PC-3 (cell line): ENCODE measurements around the gene CLASP1.

Experiments
- EZH2 ChIP-seq: fragments of 300-600 bp; sonication (generic); IDR thresholded peaks from one replicate; pipeline ENCODE4 v1.6.1; 2017; ENCODE audit warnings: antibody characterized with exemption, mild to moderate bottlenecking, low read length; ENCODE audit not compliant: unreplicated experiment
- TF ChIP-seq, protein P1 (sequence below): fragments of 300-600 bp; sonication (generic); conservative IDR thresholded peaks from 2 replicates; pipeline ENCODE4 v1.5.1; 2017; ENCODE audit warnings: antibody characterized with exemption, low read depth, mild to moderate bottlenecking, low read length

DNA sequence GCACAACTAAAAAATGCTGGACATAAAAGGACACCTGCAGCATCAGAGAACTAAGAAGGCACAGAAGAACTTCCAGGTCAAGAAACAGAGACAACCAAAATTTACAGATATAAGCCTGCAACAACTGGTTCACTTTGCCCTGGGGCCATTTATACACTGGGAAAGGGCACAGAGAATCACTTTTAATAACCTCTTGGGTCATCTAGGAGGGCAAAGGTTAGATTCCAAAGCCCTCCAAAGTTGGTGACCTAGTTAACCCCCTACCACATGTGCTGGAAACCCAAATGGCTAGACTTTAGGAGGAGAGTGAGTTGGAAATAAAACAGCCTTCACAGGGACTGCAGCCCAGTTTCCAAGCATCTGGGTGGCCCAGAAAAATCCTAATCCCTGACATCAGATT is 115.3 kb downstream of the CLASP1 start:
- TF ChIP-seq, protein P1, sequence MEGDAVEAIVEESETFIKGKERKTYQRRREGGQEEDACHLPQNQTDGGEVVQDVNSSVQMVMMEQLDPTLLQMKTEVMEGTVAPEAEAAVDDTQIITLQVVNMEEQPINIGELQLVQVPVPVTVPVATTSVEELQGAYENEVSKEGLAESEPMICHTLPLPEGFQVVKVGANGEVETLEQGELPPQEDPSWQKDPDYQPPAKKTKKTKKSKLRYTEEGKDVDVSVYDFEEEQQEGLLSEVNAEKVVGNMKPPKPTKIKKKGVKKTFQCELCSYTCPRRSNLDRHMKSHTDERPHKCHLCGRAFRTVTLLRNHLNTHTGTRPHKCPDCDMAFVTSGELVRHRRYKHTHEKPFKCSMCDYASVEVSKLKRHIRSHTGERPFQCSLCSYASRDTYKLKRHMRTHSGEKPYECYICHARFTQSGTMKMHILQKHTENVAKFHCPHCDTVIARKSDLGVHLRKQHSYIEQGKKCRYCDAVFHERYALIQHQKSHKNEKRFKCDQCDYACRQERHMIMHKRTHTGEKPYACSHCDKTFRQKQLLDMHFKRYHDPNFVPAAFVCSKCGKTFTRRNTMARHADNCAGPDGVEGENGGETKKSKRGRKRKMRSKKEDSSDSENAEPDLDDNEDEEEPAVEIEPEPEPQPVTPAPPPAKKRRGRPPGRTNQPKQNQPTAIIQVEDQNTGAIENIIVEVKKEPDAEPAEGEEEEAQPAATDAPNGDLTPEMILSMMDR = no peak
- TF ChIP-seq EZH2 = no peak
